Rectal smooth muscle tissue (tissue), 1 donor: Measurements from ENCODE around the gene LMNTD2.

Experiments used
- H3K27ac ChIP-seq: one replicate; pipeline ENCODE4 v1.7.0; 2013; ENCODE audit warnings: low read depth, low read length, inconsistent platforms
- H3K27me3 ChIP-seq: one replicate; pipeline ENCODE4 v1.7.0; 2013; ENCODE audit warnings: low read length; ENCODE audit not compliant: control insufficient read depth, insufficient read depth
- H3K36me3 ChIP-seq: one replicate; pipeline ENCODE4 v1.7.0; 2013; ENCODE audit warnings: low read length; ENCODE audit not compliant: control insufficient read depth, insufficient read depth
- H3K4me1 ChIP-seq: one replicate; pipeline ENCODE4 v1.7.0; 2013; ENCODE audit warnings: low read length; ENCODE audit not compliant: control insufficient read depth, insufficient read depth
- H3K4me3 ChIP-seq: one replicate; pipeline ENCODE4 v1.7.0; 2013; ENCODE audit warnings: low read length
- H3K9ac ChIP-seq: one replicate; pipeline ENCODE4 v1.7.0; 2013; ENCODE audit warnings: low read length

LMNTD2 gene

DNA sequence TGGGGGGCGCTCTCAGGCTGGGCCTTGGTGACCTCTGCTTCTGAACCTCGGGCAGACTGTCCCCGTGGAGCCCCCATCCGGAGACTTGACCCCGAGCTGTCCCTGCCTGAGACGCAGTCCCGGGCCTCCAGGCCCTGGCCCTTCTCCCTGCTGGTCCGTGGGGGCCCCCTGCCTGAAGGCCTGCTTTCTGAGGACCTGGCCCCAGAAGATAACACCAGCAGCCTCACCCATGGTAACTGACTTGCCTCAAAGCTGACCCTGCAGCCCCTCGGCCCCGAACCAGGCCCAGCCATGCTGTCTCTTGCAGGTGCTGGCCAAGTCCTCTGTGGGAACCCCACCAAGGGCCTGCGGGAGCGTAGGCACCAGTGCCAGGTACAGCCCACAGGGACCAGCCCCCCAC, 8.9 kb downstream of the LMNTD2 start:
- H3K36me3 ChIP-seq: no peaks in the 10 kb centered on the region
- no peak overlapping the region for H3K9ac ChIP-seq
- no peak overlapping the region for H3K4me3 ChIP-seq
- peaks cover 28% of the 10 kb centered on the region for H3K27me3 ChIP-seq
- H3K27ac ChIP-seq: no peak overlapping the region
- no peaks in the 10 kb centered on the region for H3K4me1 ChIP-seq

DNA sequence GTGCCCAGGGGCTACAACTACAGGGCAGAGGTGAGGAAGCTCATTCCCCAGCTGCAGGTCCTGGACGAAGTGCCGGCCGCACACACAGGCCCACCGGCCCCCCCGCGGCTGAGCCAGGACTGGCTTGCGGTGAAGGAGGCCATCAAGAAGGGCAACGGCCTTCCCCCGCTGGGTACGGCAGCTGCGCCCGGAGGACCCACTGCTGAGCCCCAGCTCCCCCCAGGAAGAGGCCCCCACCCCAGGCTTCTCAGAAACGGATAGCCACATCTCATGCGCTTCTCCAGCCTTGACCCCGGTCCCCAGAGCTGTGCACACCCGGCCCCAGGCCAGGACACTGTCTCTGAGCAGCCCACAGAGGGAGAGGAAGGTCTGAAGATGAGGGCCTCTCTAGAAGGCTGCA, 9.4 kb downstream of the LMNTD2 start:
- no peak overlapping the region for H3K4me3 ChIP-seq
- no peak overlapping the region for H3K27ac ChIP-seq
- H3K27me3 ChIP-seq: peaks cover 23% of the 10 kb centered on the region
- no peaks in the 10 kb centered on the region for H3K4me1 ChIP-seq
- H3K9ac ChIP-seq: no peak overlapping the region
- no peaks in the 10 kb centered on the region for H3K36me3 ChIP-seq

DNA sequence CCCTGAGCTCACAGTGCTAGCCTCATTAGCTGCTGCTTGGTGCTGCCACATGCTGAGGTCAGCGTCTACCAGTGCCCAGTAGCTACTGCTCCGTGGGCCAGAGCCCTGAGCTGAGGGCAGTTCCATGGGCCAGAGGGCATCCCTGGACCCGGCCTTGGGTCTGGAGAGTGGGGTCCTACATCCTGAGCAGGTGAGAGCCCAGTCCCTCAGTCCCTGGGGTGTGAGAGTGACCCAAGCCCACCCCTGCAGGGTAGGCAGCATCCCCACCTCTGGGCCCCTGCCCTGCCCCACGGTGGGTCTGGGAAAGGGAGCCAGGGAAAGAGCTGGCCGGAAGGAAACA, 9.8 kb downstream of the LMNTD2 start:
- H3K9ac ChIP-seq: no peak overlapping the region
- no peak overlapping the region for H3K27ac ChIP-seq
- no peak overlapping the region for H3K4me3 ChIP-seq
- H3K4me1 ChIP-seq: no peaks in the 10 kb centered on the region
- H3K27me3 ChIP-seq: peaks cover 21% of the 10 kb centered on the region
- H3K36me3 ChIP-seq: no peaks in the 10 kb centered on the region

DNA sequence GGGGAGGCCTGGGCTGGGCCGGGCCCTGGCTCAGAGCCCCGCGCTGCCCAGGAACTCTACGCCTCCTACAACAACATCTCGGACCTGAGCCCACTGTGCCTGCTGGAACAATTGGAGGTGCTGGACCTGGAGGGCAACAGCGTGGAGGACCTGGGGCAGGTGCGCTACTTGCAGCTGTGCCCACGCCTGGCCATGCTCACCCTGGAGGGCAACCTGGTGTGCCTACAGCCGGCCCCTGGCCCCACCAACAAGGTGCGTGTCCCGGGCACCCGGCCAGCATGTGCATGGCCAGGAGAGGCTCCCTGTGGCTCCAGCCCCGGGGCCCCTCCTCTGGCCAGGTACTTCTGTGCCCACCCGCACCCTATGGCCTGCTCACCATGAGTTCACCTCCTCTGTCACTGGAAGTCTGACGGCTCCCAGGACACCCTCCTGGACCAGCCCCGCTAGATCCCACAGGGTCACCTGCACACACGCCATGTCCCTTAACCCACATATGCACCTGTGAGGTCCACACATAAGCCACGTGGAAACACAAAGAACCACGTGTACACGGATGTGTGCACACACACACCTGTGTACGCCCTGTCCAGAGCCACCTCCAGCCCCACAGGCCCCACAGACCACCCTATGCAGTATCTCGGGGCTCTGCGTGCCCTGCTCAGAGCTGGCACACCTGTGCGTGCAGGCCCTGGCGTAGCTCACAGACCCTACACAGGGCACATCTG, 10.4 kb downstream of the LMNTD2 start:
- peaks cover 21% of the 10 kb centered on the region for H3K27me3 ChIP-seq
- no peak overlapping the region for H3K4me3 ChIP-seq
- no peaks in the 10 kb centered on the region for H3K4me1 ChIP-seq
- no peaks in the 10 kb centered on the region for H3K36me3 ChIP-seq
- no peak overlapping the region for H3K9ac ChIP-seq
- H3K27ac ChIP-seq: no peak overlapping the region

DNA sequence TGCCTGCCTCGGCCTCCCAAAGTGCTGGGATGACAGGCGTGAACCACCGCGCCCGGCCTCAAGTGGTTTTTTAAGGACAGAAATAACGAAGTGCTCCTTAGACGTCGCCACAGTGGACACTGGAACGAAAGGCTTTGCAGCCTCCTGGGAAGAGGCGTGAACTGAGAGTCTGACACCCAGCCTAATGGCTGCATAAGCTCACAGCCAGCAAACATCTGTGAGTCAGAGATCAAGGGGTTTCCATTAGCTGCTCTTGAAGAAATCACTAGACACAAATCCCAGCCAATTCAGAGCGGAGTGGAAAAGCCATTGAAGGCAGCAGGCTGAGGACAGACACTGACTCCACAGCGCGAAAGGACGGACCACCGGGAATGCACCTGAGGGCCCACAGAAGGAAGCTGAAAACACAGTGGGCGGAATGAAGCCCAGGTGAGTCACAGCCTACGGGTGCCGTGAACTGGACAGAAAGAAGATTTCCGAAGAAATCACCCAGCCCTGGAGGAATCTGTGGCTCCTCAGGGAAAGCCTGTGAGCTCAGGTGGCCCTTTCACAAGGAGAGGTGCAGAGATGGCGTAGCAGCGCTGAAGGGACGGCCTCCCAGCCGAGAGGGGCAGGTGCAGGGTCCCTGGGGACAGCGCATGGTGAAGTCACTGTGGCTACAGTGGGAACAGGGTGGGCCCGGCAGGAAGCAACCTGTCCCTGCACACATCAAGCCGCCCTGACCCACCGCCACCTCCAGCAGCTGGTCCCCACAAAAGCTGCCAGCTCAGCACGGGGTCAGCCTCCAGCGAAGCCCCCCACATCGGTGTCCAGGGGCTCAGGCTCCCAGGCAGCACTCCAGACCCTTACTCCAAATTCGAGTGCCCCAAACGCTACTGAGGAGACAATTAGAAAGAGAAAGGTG, 11.6 kb downstream of the LMNTD2 start:
- H3K36me3 ChIP-seq: no peaks in the 10 kb centered on the region

DNA sequence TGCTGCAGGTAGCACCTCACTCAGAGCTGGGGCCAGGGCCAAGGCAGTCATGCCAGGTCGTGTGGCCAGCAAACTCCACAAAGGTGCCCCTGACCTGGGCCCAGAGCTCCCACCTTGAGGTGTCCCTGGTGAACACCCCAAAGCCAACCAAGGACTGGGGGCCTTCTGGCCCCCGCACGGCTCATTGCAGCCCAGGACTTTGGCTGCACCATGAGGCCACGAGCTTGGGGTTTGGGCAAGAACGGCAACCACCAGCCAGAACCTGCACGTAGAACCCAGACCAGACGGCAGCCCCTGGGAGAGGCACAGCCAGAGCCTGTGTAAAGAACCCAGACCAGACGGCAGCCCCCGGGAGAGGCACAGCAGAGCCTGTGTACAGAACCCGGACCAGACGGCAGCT, 15.4 kb downstream of the LMNTD2 start:
- H3K36me3 ChIP-seq: no peaks in the 10 kb centered on the region
- no peak overlapping the region for H3K9ac ChIP-seq
- no peaks in the 10 kb centered on the region for H3K4me1 ChIP-seq
- H3K27ac ChIP-seq: no peak overlapping the region
- no peaks in the 10 kb centered on the region for H3K27me3 ChIP-seq
- no peak overlapping the region for H3K4me3 ChIP-seq

More for the DNA sequence above, 11.6 kb downstream of the LMNTD2 start:
- H3K27me3 ChIP-seq: peaks cover 15% of the 10 kb centered on the region
- no peak overlapping the region for H3K9ac ChIP-seq
- H3K4me3 ChIP-seq: no peak overlapping the region
- H3K27ac ChIP-seq: no peak overlapping the region
- H3K4me1 ChIP-seq: no peaks in the 10 kb centered on the region

DNA sequence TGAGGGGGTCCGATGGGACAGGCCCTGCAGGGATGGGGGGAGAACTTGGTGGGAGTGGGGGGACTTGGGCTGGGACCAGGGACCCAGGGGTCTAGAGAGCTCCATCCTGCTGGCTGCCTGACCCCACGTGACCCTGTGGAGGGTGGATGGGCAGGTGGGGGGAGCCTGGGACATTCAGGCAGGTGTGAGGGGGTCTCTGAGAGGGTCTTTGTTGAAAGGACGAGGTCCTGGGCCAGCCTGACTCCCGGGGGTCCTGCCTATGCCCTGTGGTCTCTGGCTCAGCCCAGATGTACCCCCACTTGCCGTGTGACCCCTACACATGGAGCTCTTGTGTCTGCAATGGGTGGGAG, 15.7 kb downstream of the LMNTD2 start:
- Histone ChIP-seq H3K4me3 (no peak overlapping the region), H3K4me1 (no peaks in the 10 kb centered on the region), H3K9ac (no peak overlapping the region), H3K27ac (no peak overlapping the region), H3K36me3 (no peaks in the 10 kb centered on the region), H3K27me3 (no peaks in the 10 kb centered on the region)

DNA sequence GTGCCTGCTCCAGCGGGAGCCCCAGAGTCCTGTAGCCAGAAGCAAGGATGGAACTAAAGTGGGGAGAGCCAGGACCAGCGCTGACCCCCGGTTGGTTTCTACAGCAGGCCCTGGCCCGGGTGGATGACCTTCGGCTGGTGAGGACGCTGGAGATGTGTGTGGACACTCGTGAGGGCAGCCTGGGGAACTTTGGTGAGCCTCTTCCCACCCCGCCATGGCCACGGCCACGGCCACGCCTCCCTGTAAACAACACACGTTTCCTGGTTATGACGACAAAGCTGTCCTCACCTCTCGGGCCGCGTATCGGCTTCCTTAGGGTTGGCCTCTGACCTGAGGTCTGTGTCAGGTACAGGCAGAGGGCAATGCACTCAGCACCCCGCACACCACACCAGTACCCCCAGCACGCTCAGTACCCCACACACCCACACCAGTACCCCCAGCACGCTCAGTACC, 19.1 kb downstream of the LMNTD2 start:
- Histone ChIP-seq H3K36me3 (no peaks in the 10 kb centered on the region), H3K9ac (no peak overlapping the region), H3K4me3 (no peak overlapping the region), H3K4me1 (no peaks in the 10 kb centered on the region), H3K27ac (no peak overlapping the region), H3K27me3 (peaks cover 4% of the 10 kb centered on the region)

DNA sequence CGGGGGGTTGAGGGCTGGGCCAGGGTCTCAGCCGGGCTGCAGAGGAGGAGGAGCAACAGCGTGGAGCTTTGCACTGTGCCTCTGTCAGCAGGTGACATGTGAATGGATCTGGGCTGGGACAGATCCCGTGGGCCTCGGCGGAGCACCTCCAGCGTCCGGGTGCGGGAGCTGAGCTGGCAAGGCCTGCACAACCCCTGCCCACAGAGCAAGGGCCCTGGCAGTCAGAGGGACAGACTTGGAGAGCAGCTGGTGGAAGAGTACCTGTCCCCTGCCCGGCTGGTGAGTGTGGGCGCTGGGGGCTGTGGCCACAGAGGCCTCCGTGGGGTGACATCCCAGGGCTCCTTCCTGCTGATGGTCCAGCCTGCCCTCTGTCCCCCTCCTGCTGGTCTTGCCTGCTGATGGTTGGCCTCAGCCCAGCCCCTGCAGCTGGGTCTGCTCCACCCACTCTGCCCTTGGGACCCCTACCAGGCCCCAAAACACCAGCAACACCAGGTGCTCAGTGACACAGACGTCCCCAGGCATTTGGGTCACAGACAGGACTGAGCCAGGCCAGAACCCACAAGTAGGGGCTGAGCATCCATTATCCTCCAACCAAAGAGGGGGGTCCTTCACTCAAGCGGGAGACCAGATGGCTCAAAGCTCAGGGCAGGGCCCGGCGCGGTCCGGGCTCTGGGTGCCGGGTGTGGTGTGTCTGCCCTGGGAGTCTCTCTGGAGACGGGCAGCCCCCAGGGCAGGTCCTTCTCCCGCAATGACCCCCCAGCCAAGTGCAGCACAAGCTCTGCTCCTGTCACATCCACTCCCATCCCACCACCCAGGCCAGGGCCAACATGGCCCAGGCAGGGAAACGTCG, 19.7 kb downstream of the LMNTD2 start:
- no peak overlapping the region for H3K27ac ChIP-seq
- no peak overlapping the region for H3K9ac ChIP-seq
- H3K27me3 ChIP-seq: peaks cover 4% of the 10 kb centered on the region
- no peaks in the 10 kb centered on the region for H3K36me3 ChIP-seq
- H3K4me1 ChIP-seq: no peaks in the 10 kb centered on the region
- no peak overlapping the region for H3K4me3 ChIP-seq

DNA sequence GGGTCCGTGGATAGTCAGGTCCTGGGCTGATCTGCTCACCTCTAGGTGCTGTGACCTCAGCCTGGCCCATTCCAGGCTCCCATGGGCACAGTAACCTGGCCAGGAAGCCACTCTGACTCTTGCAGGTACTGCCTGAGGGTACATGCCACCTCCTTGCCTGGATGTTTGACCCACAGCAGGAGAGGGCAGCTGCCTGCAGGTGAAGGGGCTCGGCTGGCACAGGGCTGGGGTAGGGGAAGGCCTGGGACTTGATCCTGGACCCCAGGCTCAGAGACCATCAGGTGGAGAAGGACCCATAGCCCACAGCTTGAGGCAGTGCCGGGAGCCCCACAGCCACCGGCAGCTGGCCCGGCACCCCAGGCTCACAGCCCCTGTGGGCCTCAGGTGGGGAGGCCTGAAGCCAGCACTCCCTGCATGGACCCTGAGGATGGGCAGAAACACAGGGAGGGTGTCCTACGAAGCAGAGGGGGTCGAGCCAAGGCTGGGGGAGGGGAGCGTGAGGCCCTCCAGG, 20.5 kb downstream of the LMNTD2 start:
- no peaks in the 10 kb centered on the region for H3K4me1 ChIP-seq
- H3K9ac ChIP-seq: no peak overlapping the region
- peaks cover 4% of the 10 kb centered on the region for H3K27me3 ChIP-seq
- no peaks in the 10 kb centered on the region for H3K36me3 ChIP-seq
- H3K27ac ChIP-seq: no peak overlapping the region
- H3K4me3 ChIP-seq: no peak overlapping the region

DNA sequence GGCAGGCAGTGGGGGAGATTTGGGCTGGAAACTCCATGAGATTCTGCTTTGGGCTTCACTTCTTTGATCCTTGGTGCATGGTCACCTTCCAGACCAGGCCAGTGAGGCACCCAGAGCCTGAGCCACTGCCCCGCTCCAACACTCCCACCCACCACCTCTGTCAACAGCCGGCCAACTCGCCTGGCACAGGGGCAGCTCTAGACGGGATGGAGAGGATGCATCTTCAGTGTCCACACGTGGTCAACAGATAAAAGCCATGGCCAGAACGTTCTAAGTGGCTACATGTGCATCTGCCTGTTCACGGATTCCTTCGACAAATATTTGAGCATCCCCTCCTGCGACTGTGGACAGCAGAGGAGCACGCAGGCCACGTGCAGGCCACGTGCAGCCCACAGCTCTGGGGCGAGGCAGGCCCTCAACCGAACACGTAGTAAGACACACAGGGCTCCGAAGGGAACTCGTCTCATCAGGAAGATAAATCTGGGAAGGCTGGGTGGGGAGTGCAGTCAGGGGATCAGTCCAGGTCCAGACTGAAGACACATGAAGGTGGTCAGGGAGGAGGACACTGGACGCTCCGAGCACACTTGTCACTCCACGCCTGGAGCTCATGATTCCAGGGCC, 22.0 kb downstream of the LMNTD2 start:
- Histone ChIP-seq H3K9ac (no peak overlapping the region), H3K4me3 (no peak overlapping the region), H3K27ac (no peak overlapping the region), H3K27me3 (peaks cover 4% of the 10 kb centered on the region), H3K4me1 (peaks cover 7% of the 10 kb centered on the region), H3K36me3 (peaks cover under 1% of the 10 kb centered on the region)
